GM12878 (cell line): Measurements from ENCODE around the gene UMAD1. TPM values are rescaled to one million over a fixed set of nuclear protein-coding genes. Genes with fewer than 3 reads are reported as not detected.

Experiments
- ATAC-seq: fragments of 200-7000 bp; cut with Tn5 transposase; 3 replicates; pipeline ENCODE4 v1.9.1; 2020; ENCODE audit warnings: mild to moderate bottlenecking, moderate library complexity
- BruUV-seq: library from RNA; stranded (reverse); fragments of 400-500 nt; replicated peaks from 2 replicates; lab custom pipeline; 2021; lab: Mats Ljungman, UMichigan
- CTCF ChIA-PET: fragments of 300-600 bp; sonication (Branson Sonifier 250); formaldehyde crosslinking; extraction: SDS; loops from one replicate; lab custom pipeline; 2021; ENCODE audit warnings: inconsistent platforms; lab: Yijun Ruan, JAX
- POLR2A ChIA-PET: fragments of 350-600 bp; formaldehyde crosslinking; extraction: SDS; loops from one replicate; lab custom pipeline; 2021; ENCODE audit warnings: inconsistent platforms; lab: Charles Lee
- RAD21 ChIA-PET: fragments of 300-600 bp; sonication (Branson Sonifier 250); formaldehyde crosslinking; loops from one replicate; lab custom pipeline; 2023; ENCODE audit warnings: antibody characterized with exemption; ENCODE audit not compliant: unreplicated experiment; lab: Charles Lee
- SMC1A ChIA-PET: fragments of 300-600 bp; sonication (Branson Sonifier 250); formaldehyde crosslinking; loops from one replicate; lab custom pipeline; 2023; ENCODE audit not compliant: unreplicated experiment, uncharacterized antibody; lab: Charles Lee
- DNase-seq: peaks from one replicate; pipeline ENCODE4 v3.0.0-alpha.2; 2011; ENCODE audit warnings: low read depth, low spot score
- FAIRE-seq: peaks from 3 replicates; lab custom pipeline; 2011; peaks lifted over from hg19 to GRCh38; lab: Jason Lieb, UNC
- H2AFZ ChIP-seq: 2 replicates; pipeline ENCODE4 v1.6.0; 2011; ENCODE audit warnings: low read depth, low read length, control low read depth; ENCODE audit not compliant: control insufficient read depth
- H3K27ac ChIP-seq: 2 replicates; pipeline ENCODE4 v1.5.1; 2011; ENCODE audit warnings: control low read depth; ENCODE audit not compliant: control insufficient read depth, insufficient read depth
- H3K27me3 ChIP-seq, 2 experiments: replicated peaks in 1 of 2; 2 replicates each; pipeline versions ENCODE4 v1.6.0 to v1.6.1; 2011; ENCODE audit warnings: low read length in 1 of 2; ENCODE audit not compliant: control insufficient read depth in 2 of 2, insufficient read depth in 2 of 2
- H3K36me3 ChIP-seq, 2 experiments: 2 replicates each; pipeline ENCODE4 v1.5.1; 2011; ENCODE audit warnings: low read length in 1 of 2; ENCODE audit not compliant: control insufficient read depth in 2 of 2, insufficient read depth in 2 of 2
- H3K4me1 ChIP-seq: 2 replicates; pipeline ENCODE4 v1.6.1; 2011; ENCODE audit warnings: mild to moderate bottlenecking, low read length, moderate library complexity, mixed read lengths; ENCODE audit not compliant: control insufficient read depth, insufficient read depth
- H3K4me2 ChIP-seq: 2 replicates; pipeline ENCODE4 v1.6.0; 2011; ENCODE audit warnings: control low read depth; ENCODE audit not compliant: control insufficient read depth, insufficient read depth
- H3K4me3 ChIP-seq: fragments of 200-600 bp; sonication (generic); 2 replicates; pipeline ENCODE4 v1.5.1; 2016
- H3K79me2 ChIP-seq: 2 replicates; pipeline ENCODE4 v1.6.0; 2011; ENCODE audit warnings: low read length; ENCODE audit not compliant: control insufficient read depth, insufficient read depth
- H3K9ac ChIP-seq: 2 replicates; pipeline ENCODE4 v1.8.0; 2011; ENCODE audit warnings: low read length, control low read depth, mixed read lengths; ENCODE audit not compliant: control insufficient read depth, insufficient read depth
- H3K9me3 ChIP-seq: replicated peaks from 3 replicates; pipeline ENCODE4 v1.5.1; 2011; ENCODE audit warnings: mild to moderate bottlenecking, low read length; ENCODE audit not compliant: control insufficient read depth, insufficient read depth
- H4K20me1 ChIP-seq: 2 replicates; pipeline ENCODE4 v1.6.0; 2011; ENCODE audit not compliant: control insufficient read depth, insufficient read depth
- BCL11A ChIP-seq: IDR thresholded peaks from 2 replicates; pipeline ENCODE4 v1.6.1; 2011; ENCODE audit warnings: low read depth, low read length
- BMI1 ChIP-seq: fragments of 450-650 bp; IDR thresholded peaks from 2 replicates; pipeline ENCODE4 v1.6.1; 2016; ENCODE audit warnings: mild to moderate bottlenecking, moderate library complexity, borderline replicate concordance
- CBX5 ChIP-seq: sonication (generic); IDR thresholded peaks from 2 replicates; pipeline ENCODE4 v1.6.1; 2016; ENCODE audit warnings: low read depth, moderate library complexity, mild to moderate bottlenecking, inconsistent platforms
- CHD4 ChIP-seq: fragments of 200-600 bp; sonication (generic); IDR thresholded peaks from 2 replicates; pipeline ENCODE4 v1.6.1; 2016; ENCODE audit warnings: mild to moderate bottlenecking
- CUX1 ChIP-seq: IDR thresholded peaks from 2 replicates; pipeline ENCODE4 v1.6.1; 2012; ENCODE audit warnings: improper control_type of control experiment, low read depth, low read length; ENCODE audit not compliant: insufficient replicate concordance
- EZH2 ChIP-seq: IDR thresholded peaks from 2 replicates; pipeline ENCODE4 v1.6.1; 2012; ENCODE audit warnings: low read depth, mild to moderate bottlenecking, control low read depth, inconsistent platforms, low read length, borderline replicate concordance; ENCODE audit not compliant: control insufficient read depth
- KDM1A ChIP-seq: fragments of 200-600 bp; sonication (generic); IDR thresholded peaks from 2 replicates; pipeline ENCODE4 v1.6.1; 2016; ENCODE audit warnings: borderline replicate concordance
- MEF2A ChIP-seq: IDR thresholded peaks from 2 replicates; pipeline ENCODE4 v1.6.1; 2011; ENCODE audit warnings: low read depth, mild to moderate bottlenecking, low read length, moderate library complexity; ENCODE audit not compliant: insufficient read depth
- NR2C2 ChIP-seq: IDR thresholded peaks from 2 replicates; pipeline ENCODE4 v1.6.1; 2011; ENCODE audit warnings: borderline replicate concordance, low read depth; ENCODE audit not compliant: control insufficient read depth, insufficient read length
- PAX5 ChIP-seq: IDR thresholded peaks from 2 replicates; pipeline ENCODE4 v1.6.1; 2011; ENCODE audit warnings: low read depth, low read length, borderline replicate concordance
- RAD21 ChIP-seq: IDR thresholded peaks from 2 replicates; pipeline ENCODE4 v1.6.1; 2011; ENCODE audit warnings: mild to moderate bottlenecking, low read depth, low read length, moderate library complexity; ENCODE audit not compliant: insufficient read depth
- RUNX3 ChIP-seq: IDR thresholded peaks from 2 replicates; pipeline ENCODE4 v1.6.1; 2012; ENCODE audit warnings: low read length, inconsistent platforms
- SMARCA5 ChIP-seq: fragments of 450-650 bp; IDR thresholded peaks from 2 replicates; pipeline ENCODE4 v1.6.1; 2017; ENCODE audit warnings: mild to moderate bottlenecking
- SPI1 ChIP-seq: IDR thresholded peaks from 2 replicates; pipeline ENCODE4 v1.6.1; 2011; ENCODE audit warnings: low read depth, mild to moderate bottlenecking, low read length, moderate library complexity, borderline replicate concordance; ENCODE audit not compliant: insufficient read depth
- SUPT20H ChIP-seq: IDR thresholded peaks from 2 replicates; pipeline ENCODE4 v1.6.1; 2011; ENCODE audit warnings: low read depth, mild to moderate bottlenecking, low read length, moderate library complexity, borderline replicate concordance; ENCODE audit not compliant: control insufficient read depth
- ZNF24 ChIP-seq: fragments of 450-650 bp; IDR thresholded peaks from 2 replicates; pipeline ENCODE4 v1.6.1; 2017; ENCODE audit warnings: antibody characterized with exemption, mild to moderate bottlenecking
- WGBS: methylation state at CpG from one replicate; pipeline ENCODE4 v1.1.6; 2016; ENCODE audit warnings: low lambda C conversion rate; ENCODE audit not compliant: insufficient replicate concordance, insufficient coverage; ENCODE audit errors: missing lambda C conversion rate; 5-methylcytosine and 5-hydroxymethylcytosine counted together
- in situ Hi-C: fragments of 300-500 bp; cut with MboI; formaldehyde crosslinking; loops from 9 replicates; pipeline ENCODE4 v1.14.3; 2018; ENCODE audit warnings: mixed read lengths
- intact Hi-C: fragments of 100-400 bp; cut with micrococcal nuclease; formaldehyde crosslinking; loops from one replicate; pipeline ENCODE4 v1.14.2; 2022; ENCODE audit not compliant: unreplicated experiment
- polyA plus RNA-seq, 11 experiments: library from polyadenylated mRNA; depleted of rRNA in 4 of 11; unstranded in 6 of 11; stranded (reverse) in 5 of 11; fragments of >200 nt; fragmentation: Nextera tagmentation in 4 of 11; fragmentation: Illumina TruSeq in 1 of 11; extraction: Ambion mirVana in 4 of 11; extraction: Trizol in 1 of 11; gene quantifications; 1 replicate in 1 of 11; 2 replicates in 10 of 11; pipeline versions ENCODE4 v1.2.1 to v1.2.3, GENCODE V29; 2011 to 2016; ENCODE audit warnings: inconsistent platforms in 2 of 11, missing spikeins in 2 of 11, low read depth in 1 of 11
- total RNA-seq, 4 experiments: library from RNA; depleted of rRNA in 3 of 4; stranded (reverse); fragments of >200 nt in 3 of 4; fragmentation: Illumina TruSeq in 1 of 4; extraction: Trizol in 1 of 4; gene quantifications; 2 replicates each; pipeline versions ENCODE4 v1.2.1 to v1.2.3, GENCODE V29; 2013 to 2021
- TF ChIP-seq, protein P1 (sequence below): IDR thresholded peaks from 2 replicates; pipeline ENCODE4 v1.6.1; 2012; ENCODE audit warnings: low read depth, low read length, improper control_type of control experiment

Gene UMAD1
- total and polyA plus RNA-seq, 10 of the 15 experiments (the other 5 are each of a cell fraction or from before 2014, with no cell fraction given) = 6.0 to 28.6 (median 9.3) TPM

GRCh38 chr7:7761340-7761973 lies 120.9 kb downstream of the UMAD1 start:
- Histone ChIP-seq H3K27me3 (no peaks in the 10 kb centered on the region), H2AFZ (peak overlapping the region; percentile 80), H4K20me1 (no peaks in the 10 kb centered on the region), H3K4me2 (peak overlapping the region; percentile 96), H3K4me3 (peak overlapping the region; percentile 56), H3K79me2 (no peaks in the 10 kb centered on the region), H3K27ac (peak overlapping the region; percentile 55), H3K4me1 (peaks cover 6% of the 10 kb centered on the region), H3K9me3 (no peaks in the 10 kb centered on the region), H3K36me3 (no peaks in the 10 kb centered on the region), H3K9ac (peak overlapping the region; percentile 41; the same call in 1 of the 2 replicates)
- ChIA-PET CTCF (interaction anchor here (0.7 to 8.7 kb wide), 32 partner anchors 9 to 658 kb away, joined by 3 to 179 read pairs (median 4); partner anchors contain the start of gene UMAD1), POLR2A (interaction anchor here (0.6 to 1.3 kb wide), 4 partner anchors 21 to 107 kb away, joined by 3 to 4 read pairs (median 3); no protein-coding TSS in a partner anchor), SMC1A (interaction anchor here (0.9 to 8.8 kb wide), 38 partner anchors 10 to 658 kb away, joined by 3 to 218 read pairs (median 4); partner anchors contain the start of gene RPA3), RAD21 (interaction anchor here (0.7 to 7.9 kb wide), 25 partner anchors 11 to 455 kb away, joined by 3 to 148 read pairs (median 5); no protein-coding TSS in a partner anchor)
- no TSS peak for BruUV-seq
- 0% methylated on average over 5 of the region's 5 CpGs for WGBS
- in situ Hi-C loops = loop anchor here (5.0 to 10.0 kb wide), 2 partner anchors 337 to 456 kb away; no protein-coding TSS in a partner anchor
- ATAC-seq = peak; percentile 70
- FAIRE-seq = no peak
- intact Hi-C loops = loop anchor here (1.0 to 10.0 kb wide), 9 partner anchors 58 to 657 kb away; partner anchors contain the start of gene UMAD1
- DNase-seq = no peak
- TF ChIP-seq CHD4 = no peak
- TF ChIP-seq KDM1A = no peak
- no peak for TF ChIP-seq BMI1
- peak; percentile 61 for TF ChIP-seq RAD21
- peak; percentile 84 for TF ChIP-seq SPI1
- TF ChIP-seq PAX5 = no peak
- TF ChIP-seq, protein P1, sequence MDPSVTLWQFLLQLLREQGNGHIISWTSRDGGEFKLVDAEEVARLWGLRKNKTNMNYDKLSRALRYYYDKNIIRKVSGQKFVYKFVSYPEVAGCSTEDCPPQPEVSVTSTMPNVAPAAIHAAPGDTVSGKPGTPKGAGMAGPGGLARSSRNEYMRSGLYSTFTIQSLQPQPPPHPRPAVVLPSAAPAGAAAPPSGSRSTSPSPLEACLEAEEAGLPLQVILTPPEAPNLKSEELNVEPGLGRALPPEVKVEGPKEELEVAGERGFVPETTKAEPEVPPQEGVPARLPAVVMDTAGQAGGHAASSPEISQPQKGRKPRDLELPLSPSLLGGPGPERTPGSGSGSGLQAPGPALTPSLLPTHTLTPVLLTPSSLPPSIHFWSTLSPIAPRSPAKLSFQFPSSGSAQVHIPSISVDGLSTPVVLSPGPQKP = no peak
- no peak for TF ChIP-seq EZH2
- peak; percentile 59; the same call in 1 of the 2 replicates for TF ChIP-seq SMARCA5
- 0 out of 2 replicates have a peak, but pooled peaks have one; percentile 30 for TF ChIP-seq CBX5
- TF ChIP-seq BCL11A = no peak
- TF ChIP-seq RUNX3 = no peak
- TF ChIP-seq ZNF24 = no peak
- TF ChIP-seq SUPT20H = no peak
- TF ChIP-seq CUX1 = peak; percentile 60
- TF ChIP-seq MEF2A = 0 out of 2 replicates have a peak, but pooled peaks have one; percentile 23
- no peak for TF ChIP-seq NR2C2
